GM12872 (cell line): ENCODE measurements around the gene MDM2.

ENCODE experiments used
- TF ChIP-seq, protein P1 (sequence below): IDR thresholded peaks from 3 replicates; pipeline ENCODE4 v1.5.1; 2011; ENCODE audit warnings: low read depth, mild to moderate bottlenecking, low read length, moderate library complexity; ENCODE audit not compliant: insufficient read depth

MDM2 gene

DNA sequence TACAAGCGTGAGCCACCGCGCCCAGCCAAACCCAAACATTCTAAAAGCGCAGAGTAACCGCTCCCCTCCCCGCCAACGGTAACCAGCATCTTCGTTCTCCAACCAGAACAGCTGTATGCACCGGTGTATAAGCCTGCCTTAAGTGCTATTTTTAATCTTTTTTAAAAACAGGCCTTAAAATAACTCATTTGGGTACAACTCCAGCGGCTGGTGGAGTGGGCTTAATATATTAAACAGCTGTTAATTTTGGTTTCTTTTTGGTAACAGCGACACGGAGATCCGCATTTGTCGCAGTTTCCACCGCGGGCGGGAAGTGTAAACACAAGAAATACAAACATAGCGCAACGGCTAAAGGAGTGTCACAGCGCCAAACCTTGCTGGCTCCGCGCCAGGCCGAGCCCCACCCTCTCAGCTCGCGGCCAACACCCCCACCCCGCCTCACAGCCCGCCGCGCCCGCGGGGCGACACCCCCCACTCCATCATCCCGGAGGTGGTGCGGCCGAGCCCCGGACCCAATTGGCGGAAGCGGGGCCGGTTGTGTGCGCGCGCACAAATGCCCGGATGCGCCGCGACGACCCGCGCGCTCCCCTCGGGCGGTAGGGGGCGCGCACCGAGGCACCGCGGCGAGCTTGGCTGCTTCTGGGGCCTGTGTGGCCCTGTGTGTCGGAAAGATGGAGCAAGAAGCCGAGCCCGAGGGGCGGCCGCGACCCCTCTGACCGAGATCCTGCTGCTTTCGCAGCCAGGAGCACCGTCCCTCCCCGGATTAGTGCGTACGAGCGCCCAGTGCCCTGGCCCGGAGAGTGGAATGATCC is at the start of gene MDM2:
MDM2 (plus strand) TSS at position 602 of the 812 bp plus-strand sequence. CDS start 301 bp downstream, outside the sequence.
- TF ChIP-seq, protein P1, sequence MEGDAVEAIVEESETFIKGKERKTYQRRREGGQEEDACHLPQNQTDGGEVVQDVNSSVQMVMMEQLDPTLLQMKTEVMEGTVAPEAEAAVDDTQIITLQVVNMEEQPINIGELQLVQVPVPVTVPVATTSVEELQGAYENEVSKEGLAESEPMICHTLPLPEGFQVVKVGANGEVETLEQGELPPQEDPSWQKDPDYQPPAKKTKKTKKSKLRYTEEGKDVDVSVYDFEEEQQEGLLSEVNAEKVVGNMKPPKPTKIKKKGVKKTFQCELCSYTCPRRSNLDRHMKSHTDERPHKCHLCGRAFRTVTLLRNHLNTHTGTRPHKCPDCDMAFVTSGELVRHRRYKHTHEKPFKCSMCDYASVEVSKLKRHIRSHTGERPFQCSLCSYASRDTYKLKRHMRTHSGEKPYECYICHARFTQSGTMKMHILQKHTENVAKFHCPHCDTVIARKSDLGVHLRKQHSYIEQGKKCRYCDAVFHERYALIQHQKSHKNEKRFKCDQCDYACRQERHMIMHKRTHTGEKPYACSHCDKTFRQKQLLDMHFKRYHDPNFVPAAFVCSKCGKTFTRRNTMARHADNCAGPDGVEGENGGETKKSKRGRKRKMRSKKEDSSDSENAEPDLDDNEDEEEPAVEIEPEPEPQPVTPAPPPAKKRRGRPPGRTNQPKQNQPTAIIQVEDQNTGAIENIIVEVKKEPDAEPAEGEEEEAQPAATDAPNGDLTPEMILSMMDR = peak; percentile 66

DNA sequence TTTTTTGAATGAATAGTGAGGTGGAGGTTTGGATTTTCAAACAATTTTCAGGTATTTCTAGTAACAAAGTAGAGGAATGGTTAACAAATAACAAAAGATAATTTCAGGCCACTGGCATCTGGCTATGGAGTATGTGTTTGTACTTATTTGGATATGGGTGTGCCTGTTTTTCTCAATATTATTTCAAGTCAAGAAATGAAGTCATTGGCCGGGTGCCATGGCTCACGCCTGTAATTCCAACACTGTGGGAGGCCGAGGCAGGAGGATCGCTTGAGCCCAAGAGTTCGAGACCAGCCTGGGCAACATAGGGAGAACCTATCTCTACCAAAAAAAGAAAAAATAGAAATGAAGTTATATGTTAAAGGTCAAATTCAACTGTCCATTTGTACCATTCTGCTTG is 48.1 kb upstream of the MDM2 start:
- TF ChIP-seq, protein P1 = no peak

DNA sequence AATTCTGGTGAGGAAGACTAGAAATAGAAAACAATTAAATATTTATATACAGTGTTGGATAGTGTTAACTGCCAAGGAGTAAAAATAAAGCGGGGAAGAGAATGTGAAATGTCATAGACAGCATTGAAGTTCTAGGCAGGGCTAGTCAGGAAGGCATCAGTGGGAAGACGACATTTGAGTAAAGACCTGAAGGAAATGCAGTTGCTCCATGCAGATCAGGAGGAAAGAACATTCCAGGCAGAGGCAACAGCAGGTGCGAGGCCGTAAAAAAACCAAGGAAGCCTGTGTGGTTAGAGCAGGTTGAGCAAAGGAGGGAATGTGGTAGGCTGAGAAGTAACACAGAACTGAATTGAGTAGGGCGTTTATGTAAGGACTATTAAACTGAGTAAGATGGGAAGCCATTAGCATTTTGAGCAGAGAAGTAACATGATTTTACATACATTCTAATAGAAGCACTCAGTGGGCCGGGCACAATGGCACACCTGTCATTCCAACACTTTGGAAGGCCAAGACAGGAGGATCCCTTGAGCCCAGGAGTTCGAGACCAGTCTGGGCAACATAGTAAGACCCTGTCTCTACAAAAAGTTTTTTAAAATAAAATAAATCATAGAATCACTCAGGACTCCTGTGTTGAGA is 47.1 kb upstream of the MDM2 start:
- TF ChIP-seq, protein P1 = no peak

DNA sequence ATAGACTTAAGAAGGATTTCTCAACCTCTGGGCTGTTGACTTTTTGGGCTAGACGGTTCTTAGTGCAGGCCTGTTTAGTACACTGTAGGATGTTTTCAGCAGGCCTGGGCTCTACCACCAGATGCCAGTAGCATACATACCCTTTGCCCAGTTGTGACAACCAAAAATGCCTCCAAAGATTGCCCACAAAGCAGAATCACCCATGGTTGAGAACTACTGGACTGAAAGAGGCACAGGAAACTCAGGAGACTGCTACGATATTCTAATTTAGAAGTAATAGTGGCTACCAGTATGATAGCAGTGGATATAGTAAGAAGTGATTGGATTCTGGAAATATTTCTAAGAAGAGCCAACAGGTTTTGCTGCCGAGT is 46.5 kb upstream of the MDM2 start:
- TF ChIP-seq, protein P1 = no peak

DNA sequence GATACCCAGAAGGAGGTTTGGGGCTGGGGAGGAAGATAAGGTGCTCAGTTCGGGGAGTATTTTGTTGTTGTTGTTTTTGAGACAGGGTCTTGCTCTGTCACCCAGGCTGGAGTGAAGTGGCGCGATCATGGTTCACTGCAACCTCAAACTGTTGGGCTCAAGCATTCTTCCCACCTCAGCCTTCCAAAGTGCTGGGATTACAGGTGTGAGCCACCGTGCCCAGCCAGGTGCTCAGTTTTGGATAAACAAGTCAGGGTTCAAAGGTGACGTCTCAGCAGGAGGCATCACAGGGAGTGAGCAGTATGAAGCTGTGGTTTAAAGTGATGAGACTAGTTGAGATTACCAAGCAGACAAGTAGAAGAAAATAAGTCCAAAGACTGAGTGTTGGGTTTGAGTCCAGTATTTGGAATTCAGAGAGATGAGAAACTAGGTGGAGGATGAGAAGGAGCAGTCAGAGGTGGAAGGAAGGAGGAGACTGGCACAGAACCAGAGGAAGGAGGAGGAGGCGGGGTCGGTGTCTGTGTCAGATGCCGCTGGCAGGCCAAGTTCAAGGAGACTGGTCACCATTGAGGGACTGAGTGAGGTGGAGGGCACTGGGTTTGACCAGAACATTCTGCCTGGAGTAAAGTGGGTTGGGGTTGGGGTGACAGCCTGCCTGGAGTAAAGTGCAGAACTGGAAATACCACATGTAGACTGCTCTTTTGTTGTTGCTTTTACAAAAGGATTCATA is 45.9 kb upstream of the MDM2 start:
- TF ChIP-seq, protein P1 = no peak

DNA sequence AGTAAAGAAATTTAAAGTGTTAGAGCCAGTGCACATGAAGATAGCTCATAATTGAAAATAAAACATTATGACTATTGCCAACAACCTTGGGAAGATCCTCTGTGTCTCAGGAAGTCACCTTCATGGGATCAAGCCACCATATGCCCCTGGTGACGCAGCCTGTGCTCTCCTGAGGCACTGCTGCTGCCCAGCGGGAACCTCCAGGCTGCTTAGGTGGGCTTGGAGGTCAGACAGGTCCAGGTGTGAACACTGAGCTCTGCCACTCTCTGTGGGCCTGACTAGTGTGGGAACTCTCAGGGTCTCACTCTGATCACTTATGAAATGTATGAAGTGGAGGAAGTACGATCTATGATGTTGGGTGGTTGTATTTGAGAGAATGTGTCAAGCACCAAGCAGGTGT is 45.3 kb upstream of the MDM2 start:
- TF ChIP-seq, protein P1 = no peak

DNA sequence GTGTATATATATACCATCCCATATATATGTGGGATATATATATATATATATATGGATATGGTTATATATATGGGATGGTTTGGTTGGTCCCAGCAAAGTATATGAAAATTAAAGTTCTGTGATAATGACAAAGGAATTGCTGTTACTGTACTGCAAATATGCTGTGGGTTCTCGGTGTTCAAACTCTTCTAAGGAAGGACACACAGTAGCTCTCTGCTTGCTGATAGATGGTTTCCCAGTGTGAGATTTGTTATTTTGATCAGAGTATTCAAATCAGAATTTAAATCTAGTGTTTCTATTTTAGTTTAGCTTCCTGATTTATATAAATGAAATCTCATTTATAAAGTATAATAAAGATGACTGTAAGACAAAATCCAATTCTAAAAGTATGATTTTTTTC is 42.3 kb upstream of the MDM2 start:
- TF ChIP-seq, protein P1 = no peak
